HCT116 (cell line): ENCODE results near the gene ADORA3. TPM values are rescaled to one million over a fixed set of nuclear protein-coding genes. Genes with fewer than 3 reads are reported as not detected.

Experiments used
- ATAC-seq: fragments of 200-7000 bp; cut with Tn5 transposase; 2 replicates; pipeline ENCODE4 v1.9.1; 2020; ENCODE audit warnings: mild to moderate bottlenecking, moderate library complexity
- BruUV-seq: library from RNA; stranded (reverse); fragments of 400-500 nt; replicated peaks from 2 replicates; lab custom pipeline; 2021; lab: Mats Ljungman, UMichigan
- CTCF ChIA-PET: fragments of 300-600 bp; sonication (Branson Sonifier 250); formaldehyde crosslinking; loops from one replicate; lab custom pipeline; 2021; ENCODE audit warnings: antibody characterized with exemption; lab: Charles Lee
- POLR2A ChIA-PET: fragments of 300-600, 350-600 bp; sonication (Branson Sonifier 250); formaldehyde crosslinking; loops from one replicate; lab custom pipeline; 2021; ENCODE audit warnings: antibody characterized with exemption; lab: Charles Lee
- RAD21 ChIA-PET, 2 experiments: fragments of 300-600 bp; sonication (Branson Sonifier 250); formaldehyde crosslinking; loops; one replicate each; lab custom pipeline; 2023; ENCODE audit warnings: low total read pairs in 2 of 2; ENCODE audit not compliant: uncharacterized antibody in 2 of 2, unreplicated experiment in 2 of 2, low non-redundant PET in 1 of 2; lab: Charles Lee
- DNase-seq: peaks from one replicate; pipeline ENCODE4 v3.0.0-alpha.2; 2010; ENCODE audit warnings: low read depth, low spot score
- H2AFZ ChIP-seq: fragments of 200-600 bp; shearing (Covaris generic), sonication (generic); 2 replicates; pipeline ENCODE4 v1.6.1; 2017; ENCODE audit warnings: low read depth, mixed run types, mixed read lengths, antibody characterized with exemption, low read length; ENCODE audit not compliant: poor library complexity, severe bottlenecking
- H3K27ac ChIP-seq: 2 replicates; pipeline ENCODE4 v1.5.1; 2012; ENCODE audit warnings: low read depth, low read length
- H3K27me3 ChIP-seq: fragments of 200-600 bp; sonication (generic); 2 replicates; pipeline ENCODE4 v1.6.1; 2016; ENCODE audit warnings: mixed run types, low read length, mixed read lengths; ENCODE audit not compliant: insufficient read depth
- H3K36me3 ChIP-seq, 2 experiments: fragments of 200-500 bp in 1 of 2; fragments of 200-600 bp in 1 of 2; sonication (Bioruptor generic) in 1 of 2; sonication (generic) in 1 of 2; 2 replicates each; pipeline versions ENCODE4 v1.5.1 to v1.6.1; 2014 to 2016; ENCODE audit warnings: low read length in 2 of 2, inconsistent platforms in 1 of 2, mixed read lengths in 1 of 2, mixed run types in 1 of 2; ENCODE audit not compliant: insufficient read depth in 2 of 2, control insufficient read depth in 1 of 2
- H3K4me1 ChIP-seq, 2 experiments: fragments of 200-600 bp in 1 of 2; sonication (generic) in 1 of 2; 2 replicates each; pipeline versions ENCODE4 v1.5.1 to v1.6.1; 2012 to 2017; ENCODE audit warnings: low read length in 2 of 2, inconsistent platforms in 1 of 2, mild to moderate bottlenecking in 1 of 2, mixed read lengths in 1 of 2, mixed run types in 1 of 2, moderate library complexity in 1 of 2; ENCODE audit not compliant: insufficient read depth in 2 of 2, control insufficient read depth in 1 of 2
- H3K4me2 ChIP-seq: fragments of 200-600 bp; sonication (generic); 2 replicates; pipeline ENCODE4 v1.6.1; 2017; ENCODE audit warnings: mixed run types, low read length, mixed read lengths
- H3K4me3 ChIP-seq, 2 experiments: fragments of 200-600 bp in 1 of 2; sonication (generic) in 1 of 2; replicated peaks in 1 of 2; 2 replicates each; pipeline ENCODE4 v1.5.1; 2011 to 2016; ENCODE audit warnings: low read length in 2 of 2, control low read depth in 1 of 2, low read depth in 1 of 2, mild to moderate bottlenecking in 1 of 2, mixed read lengths in 1 of 2, mixed run types in 1 of 2
- H3K79me2 ChIP-seq: fragments of 200-600 bp; sonication (generic); 2 replicates; pipeline ENCODE4 v1.6.1; 2017; ENCODE audit warnings: mild to moderate bottlenecking, mixed run types, low read length, moderate library complexity, mixed read lengths; ENCODE audit not compliant: insufficient read depth
- H3K9ac ChIP-seq: fragments of 200-600 bp; sonication (generic); 2 replicates; pipeline ENCODE4 v1.6.1; 2016; ENCODE audit warnings: low read length, mixed read lengths
- H3K9me2 ChIP-seq: fragments of 200-600 bp; sonication (generic), shearing (Covaris generic); 2 replicates; pipeline ENCODE4 v1.6.1; 2017; ENCODE audit warnings: mixed run types, mild to moderate bottlenecking, moderate library complexity; ENCODE audit not compliant: insufficient read depth
- H3K9me3 ChIP-seq, 2 experiments: fragments of 200-500 bp in 1 of 2; fragments of 200-600 bp in 1 of 2; sonication (Bioruptor generic) in 1 of 2; sonication (generic) in 1 of 2; 2 replicates each; pipeline ENCODE4 v1.6.1; 2014 to 2017; ENCODE audit warnings: low read length in 2 of 2, mixed read lengths in 2 of 2, inconsistent platforms in 1 of 2, low read depth in 1 of 2, mild to moderate bottlenecking in 1 of 2, mixed run types in 1 of 2, moderate library complexity in 1 of 2; ENCODE audit not compliant: control insufficient read depth in 1 of 2, insufficient read depth in 1 of 2
- H4K20me1 ChIP-seq: fragments of 200-600 bp; sonication (generic), shearing (Covaris generic); 2 replicates; pipeline ENCODE4 v1.6.1; 2017; ENCODE audit warnings: mixed run types, mild to moderate bottlenecking, moderate library complexity; ENCODE audit not compliant: insufficient read depth
- CEBPB ChIP-seq: IDR thresholded peaks from 2 replicates; pipeline ENCODE4 v1.6.1; 2012; ENCODE audit warnings: low read depth
- EZH2 ChIP-seq: fragments of 200-600 bp; sonication (generic); IDR thresholded peaks from 2 replicates; pipeline ENCODE4 v1.6.1; 2017; ENCODE audit warnings: antibody characterized with exemption, mixed run types
- FOSL1 ChIP-seq: IDR thresholded peaks from 2 replicates; pipeline ENCODE4 v1.6.1; 2012; ENCODE audit warnings: low read depth
- JUND ChIP-seq: IDR thresholded peaks from 2 replicates; pipeline ENCODE4 v1.6.1; 2012
- POLR2A ChIP-seq: IDR thresholded peaks from 2 replicates; pipeline ENCODE4 v1.7.0; 2011; ENCODE audit warnings: borderline replicate concordance; ENCODE audit not compliant: insufficient read depth, insufficient read length; ENCODE audit errors: extremely low read depth
- POLR2AphosphoS5 ChIP-seq: IDR thresholded peaks from 2 replicates; pipeline ENCODE4 v1.6.1; 2011; ENCODE audit warnings: mild to moderate bottlenecking, low read depth, low read length, moderate library complexity
- RAD21 ChIP-seq: IDR thresholded peaks from 2 replicates; pipeline ENCODE4 v1.6.1; 2012; ENCODE audit warnings: low read depth, mild to moderate bottlenecking
- SIN3A ChIP-seq: IDR thresholded peaks from 2 replicates; pipeline ENCODE4 v1.6.1; 2012; ENCODE audit warnings: low read depth
- TCF7L2 ChIP-seq: IDR thresholded peaks from 2 replicates; pipeline ENCODE4 v1.7.0; 2011; ENCODE audit warnings: borderline replicate concordance, inconsistent platforms; ENCODE audit not compliant: insufficient read depth, insufficient read length; ENCODE audit errors: extremely low read depth
- ZFX ChIP-seq: fragments of 450-650 bp; IDR thresholded peaks from 2 replicates; pipeline ENCODE4 v1.6.1; 2017
- intact Hi-C: fragments of 100-400 bp; cut with micrococcal nuclease; formaldehyde crosslinking; loops from 2 replicates; pipeline ENCODE4 v1.10.0; 2022
- total RNA-seq: library from RNA; stranded (reverse); gene quantifications from one replicate; pipeline ENCODE4 v1.2.1, GENCODE V29; 2021; ENCODE audit not compliant: unreplicated experiment
- TF ChIP-seq, protein P1 (sequence below): IDR thresholded peaks from 2 replicates; pipeline ENCODE4 v1.6.1; 2012
- TF ChIP-seq, protein P2 (sequence below), 3 experiments: fragments of 200-600 bp in 1 of 3; sonication (generic) in 1 of 3; IDR thresholded peaks in 2 of 3; conservative IDR thresholded peaks in 1 of 3; 2 replicates each; pipeline ENCODE4 v1.5.1; 2012 to 2017; ENCODE audit warnings: low read depth in 2 of 3, low read length in 2 of 3, antibody characterized with exemption in 1 of 3, borderline replicate concordance in 1 of 3, control low read depth in 1 of 3, mild to moderate bottlenecking in 1 of 3, mixed read lengths in 1 of 3, mixed run types in 1 of 3, moderate library complexity in 1 of 3; ENCODE audit not compliant: insufficient read depth in 1 of 3

ADORA3 gene
- total RNA-seq, 1 experiment from 2014 or later: not detected

DNA sequence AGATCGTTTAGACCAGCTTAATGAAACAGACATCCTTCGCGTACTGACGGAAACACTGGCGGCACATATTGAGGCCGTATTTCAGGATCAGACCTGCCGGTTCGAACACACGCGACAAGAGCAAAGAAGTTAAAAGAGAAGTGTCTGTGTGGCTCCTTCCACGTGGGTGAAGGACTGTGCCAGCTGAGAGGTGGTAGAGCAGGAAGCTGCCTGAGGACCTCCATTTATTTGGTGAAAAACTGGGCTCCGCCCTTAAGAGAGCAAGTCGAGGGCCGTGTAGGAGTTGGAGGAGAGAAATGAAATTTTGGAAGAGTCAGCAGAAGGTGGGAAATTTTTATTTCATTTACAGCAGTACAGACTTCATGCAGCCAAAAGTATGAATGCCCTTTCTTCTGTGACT, 38.8 kb upstream of the ADORA3 start:
- Histone ChIP-seq H3K9me3 (no peaks in the 10 kb centered on the region), H4K20me1 (no peaks in the 10 kb centered on the region), H3K4me3 (no peak overlapping the region), H3K36me3 (no peaks in the 10 kb centered on the region), H3K27ac (no peak overlapping the region), H3K9me2 (no peaks in the 10 kb centered on the region), H2AFZ (peak overlapping the region; percentile 65), H3K4me1 (peaks cover 0 to 19% of the 10 kb centered on the region in 2 experiments; a peak in 2 of 4 replicates), H3K9ac (no peak overlapping the region), H3K79me2 (no peaks in the 10 kb centered on the region), H3K27me3 (no peaks in the 10 kb centered on the region), H3K4me2 (peak overlapping the region; percentile 48)
- intact Hi-C loops: no loop called here
- ATAC-seq (peak; percentile 34; the same call in 1 of the 2 replicates), DNase-seq (no peak)
- no TSS peak for BruUV-seq
- ChIA-PET RAD21 (interaction anchor here in 1 of 2 experiments (0.6 kb wide), 1 partner anchor 78 kb away, joined by 4 read pairs; no protein-coding TSS in a partner anchor), CTCF (interaction anchor here (0.6 kb wide), 1 partner anchor 34 kb away, joined by 4 read pairs; no protein-coding TSS in a partner anchor), POLR2A (no interaction called here)
- TF ChIP-seq EZH2 (no peak), JUND (no peak), ZFX (no peak), RAD21 (no peak), FOSL1 (no peak), POLR2A (no peak), POLR2AphosphoS5 (no peak), CEBPB (no peak), TCF7L2 (no peak), SIN3A (no peak)
- TF ChIP-seq, protein P1, sequence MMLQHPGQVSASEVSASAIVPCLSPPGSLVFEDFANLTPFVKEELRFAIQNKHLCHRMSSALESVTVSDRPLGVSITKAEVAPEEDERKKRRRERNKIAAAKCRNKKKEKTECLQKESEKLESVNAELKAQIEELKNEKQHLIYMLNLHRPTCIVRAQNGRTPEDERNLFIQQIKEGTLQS: no peak
- TF ChIP-seq, protein P2, sequence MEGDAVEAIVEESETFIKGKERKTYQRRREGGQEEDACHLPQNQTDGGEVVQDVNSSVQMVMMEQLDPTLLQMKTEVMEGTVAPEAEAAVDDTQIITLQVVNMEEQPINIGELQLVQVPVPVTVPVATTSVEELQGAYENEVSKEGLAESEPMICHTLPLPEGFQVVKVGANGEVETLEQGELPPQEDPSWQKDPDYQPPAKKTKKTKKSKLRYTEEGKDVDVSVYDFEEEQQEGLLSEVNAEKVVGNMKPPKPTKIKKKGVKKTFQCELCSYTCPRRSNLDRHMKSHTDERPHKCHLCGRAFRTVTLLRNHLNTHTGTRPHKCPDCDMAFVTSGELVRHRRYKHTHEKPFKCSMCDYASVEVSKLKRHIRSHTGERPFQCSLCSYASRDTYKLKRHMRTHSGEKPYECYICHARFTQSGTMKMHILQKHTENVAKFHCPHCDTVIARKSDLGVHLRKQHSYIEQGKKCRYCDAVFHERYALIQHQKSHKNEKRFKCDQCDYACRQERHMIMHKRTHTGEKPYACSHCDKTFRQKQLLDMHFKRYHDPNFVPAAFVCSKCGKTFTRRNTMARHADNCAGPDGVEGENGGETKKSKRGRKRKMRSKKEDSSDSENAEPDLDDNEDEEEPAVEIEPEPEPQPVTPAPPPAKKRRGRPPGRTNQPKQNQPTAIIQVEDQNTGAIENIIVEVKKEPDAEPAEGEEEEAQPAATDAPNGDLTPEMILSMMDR (IDR thresholded peaks at IDR 0.05 in 2 of 3, conservative IDR thresholded peaks at IDR 0.05 in 1 of 3; ENCODE audit: borderline replicate concordance in 1 of 3, insufficient read depth in 1 of 3, low read depth in 2 of 3, low read length in 2 of 3): no peak
